NCI-H774 (cell line): ENCODE data around the gene ATCAY.
"Not testable (repeated sequence)": the region's sequence is repeated elsewhere in the genome, so short reads cannot be mapped to it uniquely, and the experiment has no call there.

Source experiments
- DNase-seq: peaks from one replicate; lab custom pipeline; 2025; lab: John Stamatoyannopoulos, UW

The ATCAY gene

GRCh38 chr19:3902317-3902973 lies 22.0 kb downstream of the ATCAY start:
- no peak for DNase-seq

- DNase-seq: no peak
These were observed 23.7 kb downstream of the ATCAY start for GRCh38 chr19:3904233-3904632.

- DNase-seq: no peak
These were observed 27.3 kb downstream of the ATCAY start for GRCh38 chr19:3907626-3908265.

- no peak for DNase-seq
These were observed 28.0 kb downstream of the ATCAY start for GRCh38 chr19:3908266-3909054.

GRCh38 chr19:3910105-3910504 lies 29.6 kb downstream of the ATCAY start:
- DNase-seq: no peak

- no peak for DNase-seq
These were observed 33.7 kb downstream of the ATCAY start for GRCh38 chr19:3914199-3914598.

- no peak for DNase-seq
These were observed 35.5 kb downstream of the ATCAY start for GRCh38 chr19:3916033-3916432.

GRCh38 chr19:3919793-3920192 lies 39.3 kb downstream of the ATCAY start:
- no peak for DNase-seq

GRCh38 chr19:3923096-3923758 lies 42.7 kb downstream of the ATCAY start:
- no peak for DNase-seq

- DNase-seq: no peak
These were observed 43.4 kb downstream of the ATCAY start for GRCh38 chr19:3923912-3924311.

GRCh38 chr19:3931041-3931440 lies 50.6 kb downstream of the ATCAY start:
- DNase-seq: no peak

GRCh38 chr19:3932931-3933810 lies 52.7 kb downstream of the ATCAY start, which contains the start of gene NMRK2:
TSS of gene NMRK2 (plus strand) at chr19:3933069. CDS start at chr19:3933672, 603 bp downstream.
- DNase-seq: no peak

GRCh38 chr19:3936506-3937442 lies 56.3 kb downstream of the ATCAY start:
- no peak for DNase-seq

- not testable (repeated sequence) for DNase-seq
These were observed 57.9 kb downstream of the ATCAY start for GRCh38 chr19:3938300-3938950.

- no peak for DNase-seq
These were observed 62.4 kb downstream of the ATCAY start for GRCh38 chr19:3942790-3943409.

- no peak for DNase-seq
These were observed 63.7 kb downstream of the ATCAY start for GRCh38 chr19:3944018-3944721.

GRCh38 chr19:3945838-3946237 lies 65.4 kb downstream of the ATCAY start:
- no peak for DNase-seq

- not testable (repeated sequence) for DNase-seq
These were observed 66.9 kb downstream of the ATCAY start for GRCh38 chr19:3947316-3947933.
